ENCODE data around the gene MS4A12. TPM values are rescaled to one million over a fixed set of nuclear protein-coding genes. Genes with fewer than 3 reads are reported as not detected.

Gene MS4A12
- total and polyA plus RNA-seq, 9 of the 15 experiments (the other 6 are each of a cell fraction or from before 2014, with no cell fraction given): not detected

- TF ChIP-seq, protein P1, sequence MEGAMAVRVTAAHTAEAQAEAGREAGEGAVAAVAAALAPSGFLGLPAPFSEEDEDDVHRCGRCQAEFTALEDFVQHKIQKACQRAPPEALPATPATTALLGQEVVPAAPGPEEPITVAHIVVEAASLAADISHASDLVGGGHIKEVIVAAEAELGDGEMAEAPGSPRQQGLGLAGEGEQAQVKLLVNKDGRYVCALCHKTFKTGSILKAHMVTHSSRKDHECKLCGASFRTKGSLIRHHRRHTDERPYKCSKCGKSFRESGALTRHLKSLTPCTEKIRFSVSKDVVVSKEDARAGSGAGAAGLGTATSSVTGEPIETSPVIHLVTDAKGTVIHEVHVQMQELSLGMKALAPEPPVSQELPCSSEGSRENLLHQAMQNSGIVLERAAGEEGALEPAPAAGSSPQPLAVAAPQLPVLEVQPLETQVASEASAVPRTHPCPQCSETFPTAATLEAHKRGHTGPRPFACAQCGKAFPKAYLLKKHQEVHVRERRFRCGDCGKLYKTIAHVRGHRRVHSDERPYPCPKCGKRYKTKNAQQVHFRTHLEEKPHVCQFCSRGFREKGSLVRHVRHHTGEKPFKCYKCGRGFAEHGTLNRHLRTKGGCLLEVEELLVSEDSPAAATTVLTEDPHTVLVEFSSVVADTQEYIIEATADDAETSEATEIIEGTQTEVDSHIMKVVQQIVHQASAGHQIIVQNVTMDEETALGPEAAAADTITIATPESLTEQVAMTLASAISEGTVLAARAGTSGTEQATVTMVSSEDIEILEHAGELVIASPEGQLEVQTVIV (CRISPR knock-in tag; IDR thresholded peaks at IDR 0.05; ENCODE audit: borderline replicate concordance): no peak
- TF ChIP-seq EWSR1 (IDR thresholded peaks at IDR 0.05; ENCODE audit: borderline replicate concordance, low read depth, partially characterized antibody): no peak
- no peak for TF ChIP-seq ZNF212 (CRISPR knock-in tag; IDR thresholded peaks at IDR 0.05)
- TF ChIP-seq ZNF197 (CRISPR knock-in tag; IDR thresholded peaks at IDR 0.05; ENCODE audit: low read depth): no peak
- TF ChIP-seq SMARCB1 (IDR thresholded peaks at IDR 0.05; ENCODE audit: insufficient read length, low read depth): no peak
- no peak for TF ChIP-seq SP1 (CRISPR knock-in tag; IDR thresholded peaks at IDR 0.05)
- TF ChIP-seq BCL6 (CRISPR knock-in tag; IDR thresholded peaks at IDR 0.05): no peak
- no peak for TF ChIP-seq SETDB1 (IDR thresholded peaks at IDR 0.05; ENCODE audit: low read length)
- no peak for TF ChIP-seq ETS2 (tag; IDR thresholded peaks at IDR 0.05; ENCODE audit: borderline replicate concordance, poor library complexity, severe bottlenecking)
- no peak for TF ChIP-seq ELF4 (CRISPR knock-in tag; IDR thresholded peaks at IDR 0.05)
- TF ChIP-seq NR3C1 (CRISPR knock-in tag; IDR thresholded peaks at IDR 0.05): no peak
- no peak for TF ChIP-seq MECOM (CRISPR knock-in tag; IDR thresholded peaks at IDR 0.05)
- no peak for TF ChIP-seq ZNF24 (IDR thresholded peaks at IDR 0.05)
- TF ChIP-seq, protein P2, sequence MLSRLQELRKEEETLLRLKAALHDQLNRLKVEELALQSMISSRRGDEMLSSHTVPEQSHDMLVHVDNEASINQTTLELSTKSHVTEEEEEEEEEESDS (CRISPR knock-in tag; IDR thresholded peaks at IDR 0.05): no peak
- no peak for TF ChIP-seq RHOXF2B (CRISPR knock-in tag; conservative IDR thresholded peaks at IDR 0.05)
- TF ChIP-seq, protein P3, sequence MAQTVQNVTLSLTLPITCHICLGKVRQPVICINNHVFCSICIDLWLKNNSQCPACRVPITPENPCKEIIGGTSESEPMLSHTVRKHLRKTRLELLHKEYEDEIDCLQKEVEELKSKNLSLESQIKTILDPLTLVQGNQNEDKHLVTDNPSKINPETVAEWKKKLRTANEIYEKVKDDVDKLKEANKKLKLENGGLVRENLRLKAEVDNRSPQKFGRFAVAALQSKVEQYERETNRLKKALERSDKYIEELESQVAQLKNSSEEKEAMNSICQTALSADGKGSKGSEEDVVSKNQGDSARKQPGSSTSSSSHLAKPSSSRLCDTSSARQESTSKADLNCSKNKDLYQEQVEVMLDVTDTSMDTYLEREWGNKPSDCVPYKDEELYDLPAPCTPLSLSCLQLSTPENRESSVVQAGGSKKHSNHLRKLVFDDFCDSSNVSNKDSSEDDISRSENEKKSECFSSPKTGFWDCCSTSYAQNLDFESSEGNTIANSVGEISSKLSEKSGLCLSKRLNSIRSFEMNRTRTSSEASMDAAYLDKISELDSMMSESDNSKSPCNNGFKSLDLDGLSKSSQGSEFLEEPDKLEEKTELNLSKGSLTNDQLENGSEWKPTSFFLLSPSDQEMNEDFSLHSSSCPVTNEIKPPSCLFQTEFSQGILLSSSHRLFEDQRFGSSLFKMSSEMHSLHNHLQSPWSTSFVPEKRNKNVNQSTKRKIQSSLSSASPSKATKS (CRISPR knock-in tag; IDR thresholded peaks at IDR 0.05): no peak
- no peak for TF ChIP-seq ZNF408 (CRISPR knock-in tag; IDR thresholded peaks at IDR 0.05; ENCODE audit: low read depth)
- H3K4me2 ChIP-seq (ENCODE audit: insufficient read depth, low read length): no peak overlapping the region
- no peaks in the 10 kb centered on the region for H4K20me1 ChIP-seq (replicated peaks; ENCODE audit: control insufficient read depth, insufficient read depth, low read length)
- H3K36me3 ChIP-seq (ENCODE audit: control insufficient read depth, insufficient read depth, low read length): no peaks in the 10 kb centered on the region
- no peaks in the 10 kb centered on the region for H3K79me2 ChIP-seq (ENCODE audit: control insufficient read depth, insufficient read depth, low read length)
- DNase-seq (ENCODE audit: extremely low read depth in 1 of 4, low spot score in 3 of 4): no peak
- BruUV-seq (replicated peaks): no TSS peak
- ChIA-PET CTCF (ENCODE audit: low intra/inter-chr PET ratio) (no interaction called here), POLR2A (no interaction called here)
- no peak overlapping the region for H2AFZ ChIP-seq (ENCODE audit: low read depth, low read length)
- 14% methylated on average over 6 of the region's 6 CpGs for WGBS (ENCODE audit: insufficient coverage, low coverage, missing lambda C conversion rate)
- no peak overlapping the region for H3K4me3 ChIP-seq
- H3K9me3 ChIP-seq (replicated peaks; ENCODE audit: control insufficient read depth, insufficient read depth, low read depth, low read length): no peaks in the 10 kb centered on the region
- in situ Hi-C loops (cut with MboI) (no loop called here), intact Hi-C loops (cut with micrococcal nuclease) (no loop called here)
- no peaks in the 10 kb centered on the region for H3K9me1 ChIP-seq (ENCODE audit: control insufficient read depth, insufficient read depth, low read length)
- H3K9ac ChIP-seq (ENCODE audit: insufficient read depth in 1 of 2, low read depth in 2 of 2, low read length in 2 of 2): no peak overlapping the region
- FAIRE-seq: no peak
- H3K27me3 ChIP-seq (ENCODE audit: control insufficient read depth in 2 of 2, insufficient read depth in 2 of 2, low read length in 2 of 2): 0 out of 5 replicates have a peak, but pooled peaks cover 0 to 3% of the 10 kb centered on the region in 2 experiments
- H3K27ac ChIP-seq (ENCODE audit: extremely low read depth, low read depth, low read length): no peak overlapping the region
- no peak for ATAC-seq
- peaks cover 3 to 5% of the 10 kb centered on the region in 2 experiments; a peak in 3 of 5 replicates for H3K4me1 ChIP-seq (replicated peaks in 1 of 2; ENCODE audit: control insufficient read depth in 2 of 2, insufficient read depth in 2 of 2, low read length in 2 of 2)
Measured at GRCh38 chr11:60511393-60511792, 18.8 kb downstream of the MS4A12 start.

All from K562 (cell line).